Endothelial cell of umbilical vein (primary cell): Measurements from ENCODE around the gene AURKB. TPM values are rescaled to one million over a fixed set of nuclear protein-coding genes. Genes with fewer than 3 reads are reported as not detected.

Experiments
- BruUV-seq: library from RNA; stranded (reverse); fragments of 400-500 nt; replicated peaks from 2 replicates; lab custom pipeline; 2021; lab: Mats Ljungman, UMichigan
- CTCF ChIA-PET: fragments of 300-600, 350-600 bp; sonication (Branson Sonifier 250); formaldehyde crosslinking; loops from one replicate; lab custom pipeline; 2021; ENCODE audit warnings: antibody characterized with exemption, inconsistent platforms; lab: Charles Lee
- POLR2A ChIA-PET: fragments of 300-600, 350-600 bp; sonication (Branson Sonifier 250); formaldehyde crosslinking; loops from one replicate; lab custom pipeline; 2021; ENCODE audit warnings: antibody characterized with exemption, inconsistent platforms; lab: Charles Lee
- DNase-seq: peaks from one replicate; pipeline ENCODE4 v3.0.0-alpha.2; 2011; ENCODE audit warnings: low read depth, low spot score
- FAIRE-seq: peaks from 2 replicates; lab custom pipeline; 2011; peaks lifted over from hg19 to GRCh38; lab: Jason Lieb, UNC
- H2AFZ ChIP-seq: 2 replicates; pipeline ENCODE4 v1.6.0; 2012; ENCODE audit warnings: low read depth, low read length, control low read depth, inconsistent platforms
- H3K27ac ChIP-seq: 2 replicates; pipeline ENCODE4 v1.5.1; 2011; ENCODE audit warnings: low read depth, mild to moderate bottlenecking, control low read depth, low read length, moderate library complexity; ENCODE audit not compliant: insufficient read depth
- H3K27me3 ChIP-seq, 2 experiments: 2 replicates each; pipeline versions ENCODE4 v1.6.0 to v1.6.1; 2011; ENCODE audit warnings: low read length in 2 of 2, mixed read lengths in 1 of 2; ENCODE audit not compliant: control insufficient read depth in 2 of 2, insufficient read depth in 2 of 2
- H3K36me3 ChIP-seq, 2 experiments: 2 replicates in 1 of 2; 3 replicates in 1 of 2; pipeline ENCODE4 v1.5.1; 2011; ENCODE audit warnings: low read length in 2 of 2, mild to moderate bottlenecking in 1 of 2, moderate library complexity in 1 of 2; ENCODE audit not compliant: control insufficient read depth in 2 of 2, insufficient read depth in 2 of 2; ENCODE audit errors: extremely low read depth in 1 of 2
- H3K4me1 ChIP-seq: 3 replicates; pipeline ENCODE4 v1.5.1; 2011; ENCODE audit warnings: mild to moderate bottlenecking, low read length; ENCODE audit not compliant: control insufficient read depth, insufficient read depth; ENCODE audit errors: extremely low read depth
- H3K4me2 ChIP-seq: 2 replicates; pipeline ENCODE4 v1.6.1; 2011; ENCODE audit warnings: low read length, control low read depth, mixed read lengths; ENCODE audit not compliant: insufficient read depth
- H3K4me3 ChIP-seq, 3 experiments: fragments of 200-600 bp in 1 of 3; sonication (generic), shearing (Covaris generic) in 1 of 3; replicated peaks in 1 of 3; 2 replicates each; pipeline ENCODE4 v1.5.1; 2011 to 2016; ENCODE audit warnings: control low read depth in 3 of 3, low read length in 3 of 3, mild to moderate bottlenecking in 2 of 3, inconsistent platforms in 1 of 3, low read depth in 1 of 3, moderate library complexity in 1 of 3; ENCODE audit not compliant: insufficient read depth in 1 of 3
- H3K79me2 ChIP-seq: 2 replicates; pipeline ENCODE4 v1.6.0; 2012; ENCODE audit warnings: low read length, inconsistent platforms; ENCODE audit not compliant: control insufficient read depth, insufficient read depth
- H3K9ac ChIP-seq: replicated peaks from 2 replicates; pipeline ENCODE3; 2011; ENCODE audit warnings: low read length, control low read depth; ENCODE audit not compliant: insufficient read depth; ENCODE audit errors: extremely low read depth
- H3K9me1 ChIP-seq: replicated peaks from 3 replicates; pipeline ENCODE4 v1.6.0; 2011; ENCODE audit warnings: mild to moderate bottlenecking, low read length; ENCODE audit not compliant: control insufficient read depth, insufficient read depth; ENCODE audit errors: extremely low read depth
- H3K9me3 ChIP-seq: replicated peaks from 2 replicates; pipeline ENCODE4 v1.5.1; 2012; ENCODE audit warnings: low read length, inconsistent platforms; ENCODE audit not compliant: control insufficient read depth, insufficient read depth
- H4K20me1 ChIP-seq: replicated peaks from 2 replicates; pipeline ENCODE3; 2011; ENCODE audit warnings: mild to moderate bottlenecking, low read length; ENCODE audit not compliant: control insufficient read depth, insufficient read depth; ENCODE audit errors: extremely low read depth
- EZH2 ChIP-seq: IDR thresholded peaks from 2 replicates; pipeline ENCODE4 v1.6.1; 2012; ENCODE audit warnings: borderline replicate concordance, low read depth, mild to moderate bottlenecking, moderate library complexity, low read length, inconsistent platforms; ENCODE audit not compliant: severe bottlenecking
- FOS ChIP-seq: IDR thresholded peaks from 2 replicates; pipeline ENCODE4 v1.6.1; 2011; ENCODE audit warnings: mild to moderate bottlenecking, low read length, moderate library complexity, borderline replicate concordance; ENCODE audit not compliant: insufficient read depth
- GATA2 ChIP-seq: IDR thresholded peaks from 2 replicates; pipeline ENCODE4 v1.7.0; 2011; ENCODE audit warnings: low read depth, mild to moderate bottlenecking, moderate library complexity, mixed read lengths, low read length; ENCODE audit not compliant: insufficient read length, insufficient read depth
- MAX ChIP-seq: IDR thresholded peaks from 2 replicates; pipeline ENCODE4 v1.6.1; 2011; ENCODE audit not compliant: insufficient read depth, insufficient read length
- MYC ChIP-seq: IDR thresholded peaks from one replicate; pipeline ENCODE4 v1.6.1; 2011; ENCODE audit warnings: mild to moderate bottlenecking, low read depth, low read length
- POLR2AphosphoS5 ChIP-seq: IDR thresholded peaks from 2 replicates; pipeline ENCODE4 v1.6.1; 2012; ENCODE audit warnings: low read depth, mild to moderate bottlenecking, control low read depth, low read length, moderate library complexity; ENCODE audit not compliant: insufficient read depth
- dilution Hi-C: fragments of 300-500 bp; cut with MboI; formaldehyde crosslinking; loops from one replicate; pipeline ENCODE4 v1.15.0; 2019; ENCODE audit warnings: low sequenced_read_pairs; ENCODE audit not compliant: extremely low pct_ligation_motif_present
- intact Hi-C: fragments of 100-400 bp; cut with micrococcal nuclease; formaldehyde crosslinking; loops from one replicate; pipeline ENCODE4 v1.10.0; 2022
- polyA plus RNA-seq, 4 experiments: library from polyadenylated mRNA; depleted of rRNA in 3 of 4; stranded (reverse) in 3 of 4; unstranded in 1 of 4; fragments of >200 nt; gene quantifications; 2 replicates each; pipeline versions ENCODE4 v1.2.1 to v1.2.3, GENCODE V29; 2011 to 2012; ENCODE audit warnings: missing spikeins in 1 of 4
- total RNA-seq: library from RNA; stranded (reverse); gene quantifications from 2 replicates; pipeline ENCODE4 v1.2.3, GENCODE V29; 2021
- TF ChIP-seq, protein P1 (sequence below), 2 donors: IDR thresholded peaks; 1 replicate in 1 of 2; 2 replicates in 1 of 2; pipeline ENCODE4 v1.5.1; 2011; ENCODE audit warnings: low read length in 2 of 2, mild to moderate bottlenecking in 2 of 2, moderate library complexity in 2 of 2, control low read depth in 1 of 2, inconsistent platforms in 1 of 2, low read depth in 1 of 2; ENCODE audit not compliant: insufficient read depth in 1 of 2; ENCODE audit errors: extremely low read depth in 1 of 2

The AURKB gene
- total and polyA plus RNA-seq, 2 donors (not counting 3 experiments of a cell fraction or from before 2014, with no cell fraction given) = 67.8 to 107 TPM

- no peak for TF ChIP-seq MYC
- TF ChIP-seq, protein P1, sequence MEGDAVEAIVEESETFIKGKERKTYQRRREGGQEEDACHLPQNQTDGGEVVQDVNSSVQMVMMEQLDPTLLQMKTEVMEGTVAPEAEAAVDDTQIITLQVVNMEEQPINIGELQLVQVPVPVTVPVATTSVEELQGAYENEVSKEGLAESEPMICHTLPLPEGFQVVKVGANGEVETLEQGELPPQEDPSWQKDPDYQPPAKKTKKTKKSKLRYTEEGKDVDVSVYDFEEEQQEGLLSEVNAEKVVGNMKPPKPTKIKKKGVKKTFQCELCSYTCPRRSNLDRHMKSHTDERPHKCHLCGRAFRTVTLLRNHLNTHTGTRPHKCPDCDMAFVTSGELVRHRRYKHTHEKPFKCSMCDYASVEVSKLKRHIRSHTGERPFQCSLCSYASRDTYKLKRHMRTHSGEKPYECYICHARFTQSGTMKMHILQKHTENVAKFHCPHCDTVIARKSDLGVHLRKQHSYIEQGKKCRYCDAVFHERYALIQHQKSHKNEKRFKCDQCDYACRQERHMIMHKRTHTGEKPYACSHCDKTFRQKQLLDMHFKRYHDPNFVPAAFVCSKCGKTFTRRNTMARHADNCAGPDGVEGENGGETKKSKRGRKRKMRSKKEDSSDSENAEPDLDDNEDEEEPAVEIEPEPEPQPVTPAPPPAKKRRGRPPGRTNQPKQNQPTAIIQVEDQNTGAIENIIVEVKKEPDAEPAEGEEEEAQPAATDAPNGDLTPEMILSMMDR (IDR thresholded peaks at IDR 0.05; ENCODE audit: extremely low read depth in 1 of 2, insufficient read depth in 1 of 2, low read depth in 1 of 2, low read length in 2 of 2) = no peak
- no peak for TF ChIP-seq GATA2
- TF ChIP-seq EZH2 = no peak
- TF ChIP-seq POLR2AphosphoS5 = no peak
- TF ChIP-seq MAX = no peak
- TF ChIP-seq FOS = no peak
- H3K9me3 ChIP-seq = no peaks in the 10 kb centered on the region
- no TSS peak for BruUV-seq
- H3K4me2 ChIP-seq = peak overlapping the region; percentile 51
- POLR2A ChIA-PET = interaction anchor here (1.9 kb wide), 1 partner anchor 10 kb away, joined by 8 read pairs; no protein-coding TSS in a partner anchor
- peaks cover 20% of the 10 kb centered on the region for H3K79me2 ChIP-seq
- H3K4me3 ChIP-seq = peak overlapping the region; percentile 3 to 99 (median 40)
- H3K27ac ChIP-seq = peak overlapping the region; percentile 48
- CTCF ChIA-PET = no interaction called here
- DNase-seq = peak; percentile 29
- dilution Hi-C loops (no loop called here), intact Hi-C loops (loop anchor here (1.0 kb wide), 1 partner anchor 10 kb away; no protein-coding TSS in a partner anchor)
- H3K9me1 ChIP-seq = no peaks in the 10 kb centered on the region
- no peaks in the 10 kb centered on the region for H3K27me3 ChIP-seq
- FAIRE-seq = peak; percentile 21
- peaks cover 20% of the 10 kb centered on the region for H3K4me1 ChIP-seq
- H4K20me1 ChIP-seq = no peaks in the 10 kb centered on the region
- peak overlapping the region; percentile 99 for H3K9ac ChIP-seq
- H3K36me3 ChIP-seq = peaks cover 2 to 7% of the 10 kb centered on the region in 2 experiments
- H2AFZ ChIP-seq = peak overlapping the region; percentile 91
Observed at GRCh38 chr17:8162997-8163977, 47.1 kb downstream of the AURKB start.
